GM13977 (cell line): Measurements from ENCODE around the gene ZFC3H1.

ENCODE experiments used
- DNase-seq: peaks from one replicate; pipeline ENCODE4 v3.0.0; 2012; ENCODE audit warnings: low spot score
- CTCF ChIP-seq: IDR thresholded peaks from 2 replicates; pipeline ENCODE4 v1.5.1; 2012; ENCODE audit warnings: mild to moderate bottlenecking, control low read depth; ENCODE audit not compliant: insufficient read depth; ENCODE audit errors: extremely low read depth, missing control alignments
- in situ Hi-C: fragments of 300-500 bp; cut with MboI; formaldehyde crosslinking; loops from one replicate; pipeline ENCODE4 v1.12.0; 2022; ENCODE audit warnings: low sequenced_read_pairs, low pct_unique_long_range_greater_than_20kb, mixed read lengths, inconsistent platforms; ENCODE audit not compliant: unreplicated experiment

Gene ZFC3H1

DNA sequence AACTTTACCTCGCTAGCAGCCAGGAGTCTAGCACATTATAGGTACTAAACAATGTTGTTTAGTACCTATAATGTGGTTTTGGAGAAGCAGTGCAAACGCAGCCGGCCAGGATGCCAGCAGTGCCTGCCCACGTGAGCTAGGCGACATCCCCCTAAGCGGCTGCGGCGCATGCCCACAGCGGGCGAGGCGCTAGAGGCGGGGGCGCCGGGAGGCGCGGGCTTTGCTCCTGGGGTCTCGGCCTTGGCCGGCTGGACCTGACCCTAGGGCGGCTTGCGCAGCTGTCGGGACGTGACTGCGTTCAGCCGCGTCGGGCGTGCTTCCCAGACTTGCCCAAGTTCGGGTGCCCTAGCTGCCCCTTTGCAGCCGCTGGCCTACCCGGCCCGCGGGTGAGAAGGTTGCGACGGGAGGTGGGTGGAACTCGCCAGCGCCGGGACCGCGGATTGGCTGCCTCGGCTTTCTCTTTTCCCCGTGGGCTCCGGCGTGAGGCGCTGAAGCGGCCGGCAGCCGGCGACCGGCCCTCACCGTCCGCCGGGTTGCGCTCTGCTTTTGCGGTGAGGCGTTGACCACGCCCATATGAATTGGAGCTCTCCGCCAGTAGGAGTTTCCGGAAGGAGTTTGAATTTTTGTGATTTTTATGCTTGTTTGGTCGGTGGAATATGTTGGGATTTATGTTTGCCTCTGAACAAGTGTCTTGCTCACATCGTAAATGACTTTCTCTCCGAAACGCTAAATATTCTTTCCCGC is 22.4 kb upstream of the ZFC3H1 start, which contains the start of gene TMEM19:
Gene TMEM19, plus strand, starts transcription at position 169 of the 744 bp plus-strand sequence. CDS start 599 bp downstream, outside the sequence.
- in situ Hi-C loops, result no loop called here
- peak; percentile 64 for TF ChIP-seq CTCF
- DNase-seq, result peak; percentile 87

- in situ Hi-C loops, result no loop called here
- TF ChIP-seq CTCF, result no peak
- no peak for DNase-seq
Measured at GRCh38 chr12:71685312-71685906, 21.8 kb upstream of the ZFC3H1 start.

GRCh38 chr12:71684081-71684480 is 20.4 kb upstream of the ZFC3H1 start:
- in situ Hi-C loops, result no loop called here
- TF ChIP-seq CTCF, result no peak
- DNase-seq, result no peak

DNA sequence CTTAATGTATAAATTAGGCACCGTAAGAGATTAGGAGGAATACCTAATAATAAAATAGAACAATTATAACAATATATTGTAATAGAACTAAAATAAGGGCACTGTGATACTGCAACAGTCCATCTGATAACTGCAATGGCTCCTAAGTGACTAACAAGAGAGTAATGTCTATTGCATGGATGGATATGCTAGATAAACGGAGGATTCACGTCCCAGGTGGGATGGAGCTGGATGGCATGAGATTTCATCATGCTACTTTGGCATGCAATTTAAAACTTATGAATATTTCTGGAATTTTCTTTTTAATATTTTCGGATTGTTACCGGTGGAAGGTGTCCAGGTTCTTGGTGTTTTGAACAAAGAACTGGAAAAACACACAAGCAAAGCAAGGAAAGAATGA is 20.0 kb upstream of the ZFC3H1 start:
- in situ Hi-C loops, result no loop called here

GRCh38 chr12:71682466-71682865 is 18.8 kb upstream of the ZFC3H1 start:
- TF ChIP-seq CTCF, result no peak
- no peak for DNase-seq
- in situ Hi-C loops, result no loop called here

More for the DNA sequence above, 20.0 kb upstream of the ZFC3H1 start:
- no peak for TF ChIP-seq CTCF
- no peak for DNase-seq

GRCh38 chr12:71671816-71672215 is 8.2 kb upstream of the ZFC3H1 start:
- TF ChIP-seq CTCF, result no peak
- no peak for DNase-seq
- in situ Hi-C loops, result no loop called here
